Stomach (tissue), 4 donors: ENCODE results near the gene PRDM2.

Source experiments
- POLR2A ChIP-seq, 4 donors: fragments of 450-650 bp; IDR thresholded peaks; one replicate each; pipeline ENCODE4 v1.6.1; 2016; ENCODE audit warnings: antibody characterized with exemption in 4 of 4, control low read depth in 2 of 4, mild to moderate bottlenecking in 1 of 4, moderate library complexity in 1 of 4
- POLR2AphosphoS5 ChIP-seq, 3 donors: sonication (generic); formaldehyde crosslinking; IDR thresholded peaks; one replicate each; pipeline ENCODE4 v1.6.1; 2016; ENCODE audit warnings: antibody characterized with exemption in 3 of 3
- TF ChIP-seq, protein P1 (sequence below), 7 experiments: fragments of 450-650 bp in 4 of 7; fragments of 200-600 bp in 3 of 7; sonication (generic) in 3 of 7; IDR thresholded peaks; one replicate each; pipeline ENCODE4 v1.5.1; 2016 to 2019; ENCODE audit warnings: antibody characterized with exemption in 7 of 7, control low read depth in 2 of 7, mild to moderate bottlenecking in 1 of 7

DNA sequence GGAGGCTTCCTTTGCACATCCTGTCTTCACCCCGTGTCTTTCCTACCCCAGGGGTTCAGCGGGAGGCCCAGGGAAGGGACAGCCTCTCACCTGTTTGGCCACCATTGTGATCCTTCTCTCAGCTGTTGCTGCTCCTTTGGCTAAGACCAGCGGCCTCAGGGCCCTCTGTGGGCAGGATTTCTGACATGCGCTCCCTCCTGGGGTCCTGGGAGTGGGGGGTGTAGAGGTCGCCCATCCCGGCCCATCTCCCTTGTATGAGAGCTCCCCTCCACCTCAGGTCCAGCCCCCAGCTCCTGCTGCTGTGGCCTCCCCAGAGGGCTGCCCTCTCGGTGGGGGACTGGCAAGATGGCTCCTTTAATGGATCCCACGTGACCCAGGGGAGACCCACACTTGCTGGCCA, 120.5 kb downstream of the PRDM2 start:
- TF ChIP-seq, protein P1, sequence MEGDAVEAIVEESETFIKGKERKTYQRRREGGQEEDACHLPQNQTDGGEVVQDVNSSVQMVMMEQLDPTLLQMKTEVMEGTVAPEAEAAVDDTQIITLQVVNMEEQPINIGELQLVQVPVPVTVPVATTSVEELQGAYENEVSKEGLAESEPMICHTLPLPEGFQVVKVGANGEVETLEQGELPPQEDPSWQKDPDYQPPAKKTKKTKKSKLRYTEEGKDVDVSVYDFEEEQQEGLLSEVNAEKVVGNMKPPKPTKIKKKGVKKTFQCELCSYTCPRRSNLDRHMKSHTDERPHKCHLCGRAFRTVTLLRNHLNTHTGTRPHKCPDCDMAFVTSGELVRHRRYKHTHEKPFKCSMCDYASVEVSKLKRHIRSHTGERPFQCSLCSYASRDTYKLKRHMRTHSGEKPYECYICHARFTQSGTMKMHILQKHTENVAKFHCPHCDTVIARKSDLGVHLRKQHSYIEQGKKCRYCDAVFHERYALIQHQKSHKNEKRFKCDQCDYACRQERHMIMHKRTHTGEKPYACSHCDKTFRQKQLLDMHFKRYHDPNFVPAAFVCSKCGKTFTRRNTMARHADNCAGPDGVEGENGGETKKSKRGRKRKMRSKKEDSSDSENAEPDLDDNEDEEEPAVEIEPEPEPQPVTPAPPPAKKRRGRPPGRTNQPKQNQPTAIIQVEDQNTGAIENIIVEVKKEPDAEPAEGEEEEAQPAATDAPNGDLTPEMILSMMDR (IDR thresholded peaks at IDR 0.05): no peak
- TF ChIP-seq POLR2AphosphoS5 (IDR thresholded peaks at IDR 0.05) (no peak), POLR2A (IDR thresholded peaks at IDR 0.05) (no peak)
